ENCODE data around the gene BRINP3.

The BRINP3 gene

GRCh38 chr1:190429141-190429540 is 48.5 kb downstream of the BRINP3 start:
- no peak for TF ChIP-seq CTCF (IDR thresholded peaks at IDR 0.05; ENCODE audit: borderline replicate concordance, insufficient read depth, low read depth, low read length)
- H3K4me3 ChIP-seq (ENCODE audit: low read depth, low read length), result no peak overlapping the region

GRCh38 chr1:190416239-190416638 is 61.4 kb downstream of the BRINP3 start:
- TF ChIP-seq CTCF (IDR thresholded peaks at IDR 0.05; ENCODE audit: borderline replicate concordance, insufficient read depth, low read depth, low read length), result no peak
- no peak overlapping the region for H3K4me3 ChIP-seq (ENCODE audit: low read depth, low read length)

- TF ChIP-seq CTCF (IDR thresholded peaks at IDR 0.05; ENCODE audit: borderline replicate concordance, insufficient read depth, low read depth, low read length), result no peak
- no peak overlapping the region for H3K4me3 ChIP-seq (ENCODE audit: low read depth, low read length)
Observed at GRCh38 chr1:190413142-190413541, 64.5 kb downstream of the BRINP3 start.

GRCh38 chr1:190403402-190403801 is 74.3 kb downstream of the BRINP3 start:
- no peak overlapping the region for H3K4me3 ChIP-seq (ENCODE audit: low read depth, low read length)
- no peak for TF ChIP-seq CTCF (IDR thresholded peaks at IDR 0.05; ENCODE audit: borderline replicate concordance, insufficient read depth, low read depth, low read length)

GRCh38 chr1:190399233-190399632 is 78.4 kb downstream of the BRINP3 start:
- no peak overlapping the region for H3K4me3 ChIP-seq (ENCODE audit: low read depth, low read length)
- TF ChIP-seq CTCF (IDR thresholded peaks at IDR 0.05; ENCODE audit: borderline replicate concordance, insufficient read depth, low read depth, low read length), result no peak

- TF ChIP-seq CTCF (IDR thresholded peaks at IDR 0.05; ENCODE audit: borderline replicate concordance, insufficient read depth, low read depth, low read length), result no peak
- H3K4me3 ChIP-seq (ENCODE audit: low read depth, low read length), result no peak overlapping the region
Observed at GRCh38 chr1:190391582-190391981, 86.1 kb downstream of the BRINP3 start.

- H3K4me3 ChIP-seq (ENCODE audit: low read depth, low read length), result no peak overlapping the region
- no peak for TF ChIP-seq CTCF (IDR thresholded peaks at IDR 0.05; ENCODE audit: borderline replicate concordance, insufficient read depth, low read depth, low read length)
Observed at GRCh38 chr1:190377991-190378390, 99.7 kb downstream of the BRINP3 start.
